Activated naive CD8-positive, alpha-beta T cell treated with anti-CD3 and anti-CD28 coated beads, Interleukin-2, amount 50 U/mL, for 16 hours (primary cell): ENCODE data around the gene GUCY1B1.

Experiments
- DNase-seq: peaks from one replicate; pipeline ENCODE4 v3.0.0-alpha.2; 2020; ENCODE audit warnings: low read depth, low spot score

Gene GUCY1B1

DNA sequence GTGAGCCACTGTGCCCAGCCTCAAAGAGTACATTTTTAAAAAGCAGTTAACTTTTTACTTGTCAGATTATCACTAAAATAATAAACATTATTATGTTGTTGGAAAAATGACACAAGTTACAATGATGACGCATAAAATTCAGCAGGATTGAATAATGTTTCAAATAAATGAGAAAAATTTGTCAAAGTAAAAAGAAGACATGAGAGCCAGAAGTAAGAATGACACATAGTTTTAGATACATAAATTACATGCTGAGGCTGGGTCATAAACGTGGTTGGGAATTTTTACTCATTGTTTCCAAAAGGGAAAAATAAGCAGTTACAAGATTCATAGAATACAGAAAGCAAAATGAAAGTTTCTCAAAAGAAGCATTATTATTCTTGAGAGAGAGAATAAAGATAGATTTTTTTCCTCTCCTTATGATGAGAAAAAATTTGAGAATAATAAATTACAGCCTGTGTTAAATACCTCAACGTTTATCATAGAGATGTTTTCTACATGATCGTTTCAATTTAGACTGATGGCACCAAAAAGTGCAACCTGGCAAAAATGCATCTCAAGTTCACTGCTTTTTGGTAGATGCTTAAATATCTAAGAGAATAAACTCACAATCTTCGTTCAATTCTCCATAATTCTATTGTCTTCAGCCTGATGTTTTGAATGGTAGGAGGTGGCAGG, 40.4 kb downstream of the GUCY1B1 start:
- no peak for DNase-seq

DNA sequence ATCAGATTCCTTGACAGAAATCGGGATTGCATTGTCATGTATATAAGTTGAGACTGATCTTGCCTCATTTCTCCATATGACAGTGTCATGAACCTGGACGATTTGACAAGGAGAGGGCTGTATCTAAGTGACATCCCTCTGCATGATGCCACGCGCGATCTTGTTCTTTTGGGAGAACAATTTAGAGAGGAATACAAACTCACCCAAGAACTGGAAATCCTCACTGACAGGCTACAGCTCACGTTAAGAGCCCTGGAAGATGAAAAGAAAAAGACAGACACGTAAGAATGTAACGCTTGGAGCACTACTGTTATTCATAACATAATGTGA, 40.9 kb downstream of the GUCY1B1 start:
- no peak for DNase-seq

DNA sequence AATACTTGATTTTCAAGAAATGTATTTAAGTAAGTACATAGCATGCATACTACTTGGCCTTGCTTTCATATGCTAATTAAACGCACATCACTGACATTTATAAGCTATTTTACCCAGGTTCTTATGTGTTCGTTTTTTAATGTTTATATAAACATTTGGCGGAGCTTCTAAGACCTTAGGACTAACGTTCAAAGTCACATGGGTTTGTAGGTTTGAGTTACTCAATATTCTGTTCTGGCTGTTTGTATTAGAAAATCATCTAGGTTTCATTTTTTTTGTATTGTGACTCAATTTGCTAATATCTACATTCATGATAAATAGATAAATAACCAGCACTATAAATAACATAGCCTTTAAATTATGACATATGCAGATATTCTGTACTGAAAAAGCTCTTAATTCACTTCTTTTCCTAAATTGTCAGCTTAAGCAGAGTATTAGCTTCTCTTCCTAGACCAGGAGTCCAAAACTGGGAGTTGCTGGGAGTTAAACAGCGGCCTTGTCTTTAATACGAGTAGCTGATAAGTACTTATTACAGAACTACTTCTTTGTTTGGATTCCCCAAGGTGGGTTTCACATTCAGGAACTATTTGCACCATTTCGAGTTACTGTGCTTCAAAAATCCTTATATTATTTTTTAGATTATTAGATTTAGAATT, 42.0 kb downstream of the GUCY1B1 start:
- DNase-seq = no peak

DNA sequence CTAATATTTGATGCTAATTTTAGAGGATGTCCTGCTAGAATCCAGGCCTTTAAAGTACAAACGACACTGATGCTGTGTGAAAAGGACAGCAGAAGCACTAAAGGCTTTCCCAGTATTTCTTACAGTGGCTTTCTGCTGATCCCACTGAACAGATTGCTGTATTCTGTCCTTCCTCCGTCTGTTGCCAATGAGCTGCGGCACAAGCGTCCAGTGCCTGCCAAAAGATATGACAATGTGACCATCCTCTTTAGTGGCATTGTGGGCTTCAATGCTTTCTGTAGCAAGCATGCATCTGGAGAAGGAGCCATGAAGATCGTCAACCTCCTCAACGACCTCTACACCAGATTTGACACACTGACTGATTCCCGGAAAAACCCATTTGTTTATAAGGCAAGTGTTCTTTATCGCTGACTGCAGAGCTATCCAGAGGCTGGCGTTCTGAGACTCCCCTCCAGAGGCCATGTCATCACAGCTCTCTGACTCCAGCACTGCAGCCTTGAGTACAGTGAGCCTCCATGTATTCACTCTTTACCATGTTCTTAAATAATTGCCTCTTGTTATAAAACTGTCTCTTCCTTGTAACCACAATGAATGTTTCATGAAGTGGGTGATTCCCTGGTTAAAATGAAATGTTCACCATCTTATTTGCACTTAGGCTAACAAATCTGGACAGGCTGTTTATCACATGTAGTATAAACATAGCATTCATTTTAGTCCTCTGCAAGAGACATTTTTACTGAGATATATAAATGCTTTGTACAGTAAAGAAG, 43.6 kb downstream of the GUCY1B1 start:
- DNase-seq = no peak

DNA sequence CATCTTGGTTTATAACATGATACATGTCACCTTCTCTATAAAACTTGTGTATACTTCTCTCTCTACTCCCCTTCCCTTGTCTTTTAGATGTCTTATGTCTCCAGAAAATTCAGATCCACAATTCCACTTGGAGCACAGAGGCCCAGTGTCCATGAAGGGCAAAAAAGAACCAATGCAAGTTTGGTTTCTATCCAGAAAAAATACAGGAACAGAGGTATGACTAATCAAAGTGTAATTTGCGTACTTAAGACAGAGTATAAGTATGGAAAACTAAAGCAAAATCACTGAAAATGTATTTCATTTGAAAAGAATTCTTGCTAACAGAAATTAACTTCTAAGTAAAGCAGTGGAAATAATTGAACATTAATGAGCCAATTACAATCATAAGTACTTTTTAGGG, 46.2 kb downstream of the GUCY1B1 start:
- DNase-seq = no peak

DNA sequence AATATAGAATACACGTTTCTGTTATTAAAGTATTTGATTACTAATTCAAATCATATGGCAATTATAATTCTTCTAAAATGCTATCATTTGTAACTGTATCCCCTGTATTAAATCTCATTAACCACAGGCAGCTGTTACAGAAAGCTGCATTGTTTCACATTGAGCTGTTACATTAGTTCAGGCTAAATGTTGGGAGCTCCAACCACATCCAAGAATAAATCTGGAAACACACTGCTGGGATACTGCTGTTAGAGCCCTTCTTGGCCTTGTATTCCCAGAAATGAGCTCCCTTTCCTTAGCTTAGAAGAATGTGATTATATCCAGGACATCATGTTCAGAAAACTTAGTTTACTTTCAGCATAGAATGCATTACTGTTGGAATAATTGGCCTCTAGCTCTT, 48.2 kb downstream of the GUCY1B1 start:
- DNase-seq = no peak

DNA sequence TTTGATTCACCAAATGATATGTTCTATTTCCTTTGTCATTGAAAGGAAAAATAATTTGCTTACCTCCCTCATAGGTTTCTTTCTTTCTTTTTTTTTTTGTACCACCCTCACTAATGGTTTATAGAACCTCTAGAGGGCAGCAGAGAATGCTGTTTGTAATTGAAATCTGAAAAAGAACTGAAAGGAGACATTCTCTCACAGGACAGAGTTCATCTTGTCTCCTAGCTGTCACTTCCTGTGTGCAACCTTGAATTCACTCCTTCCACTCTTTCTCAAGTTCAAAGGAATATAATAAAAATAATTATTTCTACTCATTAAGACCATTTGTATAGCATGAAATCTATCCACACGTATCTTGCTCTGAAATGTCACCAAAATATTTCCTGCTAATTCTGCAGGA, 51.0 kb downstream of the GUCY1B1 start:
- DNase-seq = no peak

DNA sequence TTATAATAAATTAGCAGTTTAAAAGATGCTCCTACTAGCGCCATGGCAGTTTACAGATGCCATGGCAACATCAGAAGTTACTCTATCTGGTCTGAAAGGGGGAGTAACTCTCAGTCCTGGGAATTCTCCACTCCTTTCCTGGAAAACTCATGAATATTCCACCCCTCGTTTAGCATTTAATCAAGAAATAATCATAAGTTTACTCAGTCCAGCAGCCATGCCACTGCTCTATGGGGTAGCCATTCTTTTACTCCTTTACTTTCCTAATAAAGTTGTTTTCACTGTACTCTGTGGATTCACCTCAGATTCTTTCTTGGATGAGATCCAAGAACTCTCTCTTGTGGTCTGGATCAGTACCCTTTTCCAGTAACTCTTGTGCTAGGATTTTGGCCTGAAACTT, 52.3 kb downstream of the GUCY1B1 start:
- no peak for DNase-seq

DNA sequence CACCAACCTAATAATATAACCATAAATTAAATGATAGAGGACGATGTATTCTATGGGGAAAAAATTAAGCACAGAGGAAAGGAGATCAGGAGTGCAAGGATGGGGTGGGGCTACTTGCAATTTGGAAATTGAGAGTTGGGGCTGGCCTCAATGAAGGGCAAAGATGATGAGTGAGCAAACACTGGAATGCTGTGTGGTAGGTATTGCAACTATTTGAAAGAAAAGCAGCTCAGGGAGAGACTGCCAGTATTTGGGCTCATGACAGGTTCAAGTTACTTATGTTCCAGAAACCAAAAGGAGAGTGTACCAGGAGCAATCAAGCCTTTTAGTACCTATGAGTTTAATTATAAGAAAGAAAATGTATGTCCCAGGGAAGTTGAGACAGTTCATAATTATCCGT, 59.8 kb downstream of the GUCY1B1 start:
- DNase-seq = no peak

DNA sequence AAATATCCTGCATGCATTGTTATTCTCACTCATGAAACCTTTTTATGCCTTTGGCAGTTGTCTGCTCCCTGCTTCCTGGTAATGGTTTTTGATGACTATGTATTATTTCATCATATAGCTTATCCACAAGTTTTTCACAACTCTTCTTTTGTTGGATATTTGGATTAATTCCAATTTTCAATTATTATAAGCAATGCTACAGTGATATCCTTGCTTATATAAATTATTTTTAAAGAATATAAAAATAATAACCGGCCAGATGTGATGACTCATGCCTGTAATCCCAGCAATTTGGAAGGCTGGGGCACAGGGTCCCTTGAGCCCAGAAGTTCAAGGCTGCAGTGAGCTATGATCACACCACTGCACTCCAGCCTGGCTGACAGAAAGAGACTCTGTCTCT, 60.2 kb downstream of the GUCY1B1 start:
- no peak for DNase-seq

DNA sequence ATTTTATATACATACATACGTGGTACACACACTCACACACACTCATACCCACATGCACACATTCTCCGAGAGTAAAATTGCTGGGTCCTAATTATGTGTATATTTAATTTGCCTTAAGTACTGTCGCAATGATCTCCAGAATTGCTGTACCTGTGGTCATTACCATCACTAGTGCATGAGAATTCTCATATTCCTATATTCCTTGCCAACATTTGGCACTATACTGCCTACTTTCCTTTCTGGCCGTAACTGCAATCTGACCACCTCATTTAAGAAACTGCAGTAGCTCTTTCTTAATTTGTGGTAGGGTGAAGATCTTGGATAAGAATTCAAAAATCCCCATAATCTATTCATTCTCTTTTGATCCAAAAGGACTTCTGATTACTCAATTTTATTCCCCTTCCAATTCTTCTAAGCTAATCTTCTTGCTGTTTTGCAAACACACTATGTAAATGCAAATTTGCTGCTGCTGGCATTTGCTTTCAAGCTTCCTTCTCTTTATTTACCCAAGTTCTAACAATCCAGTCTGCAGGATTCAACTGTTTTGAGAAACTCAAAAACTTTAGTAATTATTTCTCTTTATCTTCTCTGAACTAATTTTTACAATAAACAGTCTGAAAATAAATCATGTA, 62.2 kb downstream of the GUCY1B1 start:
- no peak for DNase-seq

DNA sequence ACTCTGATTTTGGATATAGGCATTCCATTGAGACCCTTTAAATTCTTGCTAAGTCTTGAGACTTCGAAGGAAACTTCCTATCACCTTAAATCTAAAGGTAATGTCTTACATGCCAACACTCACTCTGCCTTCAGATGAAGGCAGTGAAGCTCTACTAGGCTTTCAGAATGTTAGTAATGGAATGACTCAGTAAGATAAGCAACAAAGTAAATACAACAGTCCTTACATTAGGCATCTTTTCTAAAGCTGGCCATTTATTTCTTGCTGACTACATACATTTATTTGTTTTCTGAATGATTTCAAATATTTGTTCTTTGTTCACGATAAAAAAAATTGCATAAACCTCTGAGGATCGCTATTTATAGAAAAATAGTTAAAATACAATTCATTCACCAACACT, 63.8 kb downstream of the GUCY1B1 start:
- DNase-seq = no peak

DNA sequence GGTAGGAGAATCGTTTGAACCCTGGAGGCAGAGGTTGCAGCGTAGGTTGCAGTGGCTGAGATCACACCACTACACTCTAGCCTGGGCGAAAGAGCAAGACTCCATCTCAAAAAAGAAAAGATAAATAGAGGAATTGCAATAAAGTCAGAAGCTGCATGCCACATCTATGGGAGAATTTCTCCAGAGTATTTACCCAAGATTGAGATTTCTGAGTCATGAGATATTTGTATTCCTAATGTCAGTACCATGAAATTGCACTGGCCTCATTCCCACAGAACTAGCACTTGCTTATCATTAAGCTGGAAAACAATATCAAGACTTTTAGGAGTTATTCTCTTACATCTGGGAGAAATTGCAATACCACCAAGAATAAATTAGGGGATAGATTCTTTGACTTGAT, 69.8 kb downstream of the GUCY1B1 start:
- DNase-seq = no peak

DNA sequence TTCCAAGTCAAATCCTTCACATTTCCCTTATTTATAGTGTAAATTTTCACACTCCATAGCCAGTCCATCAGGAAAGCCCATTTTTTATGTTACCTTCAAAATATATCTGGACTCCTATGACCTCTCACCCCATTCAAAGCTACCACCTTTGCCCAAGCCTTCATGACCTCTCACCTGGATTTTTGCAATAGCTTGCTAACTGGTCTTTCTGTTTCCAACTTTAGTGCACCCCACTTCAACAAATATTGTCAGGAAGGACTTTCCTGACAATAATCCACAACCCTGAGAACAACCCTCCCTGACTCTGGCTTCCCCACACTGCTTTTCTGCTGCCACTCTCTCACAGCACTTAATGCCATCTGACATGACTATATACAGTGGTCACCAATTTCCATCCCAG, 73.8 kb downstream of the GUCY1B1 start:
- DNase-seq = no peak

DNA sequence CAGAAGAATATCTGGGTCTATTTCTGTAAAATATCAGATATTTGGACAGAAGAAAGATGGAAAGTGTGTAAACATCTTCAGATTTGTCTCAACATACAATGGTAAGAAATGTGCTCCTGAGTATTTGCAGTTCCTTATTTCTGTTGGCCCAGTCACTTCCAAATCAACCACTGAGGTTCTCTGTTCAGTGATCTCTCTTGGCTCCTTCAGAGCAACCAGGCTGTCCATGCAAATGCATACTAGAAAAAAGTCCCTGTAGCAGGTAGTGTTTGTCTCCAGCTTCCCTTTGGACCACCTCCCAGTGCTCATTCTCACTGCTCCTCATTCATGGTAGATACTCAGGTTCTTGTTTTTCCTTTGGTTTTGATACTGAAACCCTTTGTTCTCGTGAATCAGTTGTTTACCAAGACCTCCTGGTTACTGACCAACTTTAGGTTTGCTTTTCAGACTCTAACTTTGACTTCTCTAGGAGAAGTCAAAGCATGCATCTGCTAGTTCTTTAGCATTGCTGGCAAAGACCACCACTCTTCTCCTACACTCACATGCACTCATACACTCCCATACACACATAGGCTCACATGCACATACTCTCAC, 78.5 kb downstream of the GUCY1B1 start:
- DNase-seq = no peak

DNA sequence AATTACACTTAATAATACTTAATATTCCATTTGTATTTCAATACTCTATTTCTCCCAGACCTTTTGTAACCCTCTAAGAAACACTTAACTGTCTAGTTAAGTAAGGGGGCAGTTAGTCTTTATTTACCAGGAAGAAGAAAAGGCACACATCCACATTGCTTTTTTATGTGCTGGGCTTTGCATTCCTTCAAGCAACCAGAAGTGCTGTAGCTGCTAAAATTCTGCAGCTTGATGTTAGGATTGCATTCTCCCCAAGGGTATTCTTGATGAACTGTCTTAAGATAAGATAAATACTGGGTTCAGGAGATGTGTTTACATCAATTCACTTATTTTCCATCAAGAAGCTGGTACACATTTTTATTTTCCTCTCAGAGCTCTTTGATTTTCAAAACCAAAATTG, 83.3 kb downstream of the GUCY1B1 start:
- no peak for DNase-seq

DNA sequence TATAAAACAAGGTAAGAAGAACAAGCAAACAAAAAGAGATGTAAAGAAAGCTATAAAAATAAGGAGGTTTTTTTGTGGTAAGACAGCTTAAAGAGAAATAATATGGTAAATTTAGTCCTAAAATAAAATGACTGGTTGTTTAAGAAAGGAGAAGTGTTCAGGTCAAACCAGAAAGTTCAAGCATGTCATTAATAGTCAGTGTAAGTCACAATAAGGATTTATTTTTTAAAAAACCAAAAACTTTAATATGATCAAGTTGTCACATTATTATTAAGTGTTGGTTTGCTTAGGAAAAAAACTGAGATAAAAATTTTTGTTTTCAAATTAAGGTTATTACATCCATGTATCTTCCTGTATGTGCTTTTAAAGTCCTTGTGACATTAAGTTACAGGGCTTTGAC, 88.1 kb downstream of the GUCY1B1 start:
- DNase-seq = no peak

DNA sequence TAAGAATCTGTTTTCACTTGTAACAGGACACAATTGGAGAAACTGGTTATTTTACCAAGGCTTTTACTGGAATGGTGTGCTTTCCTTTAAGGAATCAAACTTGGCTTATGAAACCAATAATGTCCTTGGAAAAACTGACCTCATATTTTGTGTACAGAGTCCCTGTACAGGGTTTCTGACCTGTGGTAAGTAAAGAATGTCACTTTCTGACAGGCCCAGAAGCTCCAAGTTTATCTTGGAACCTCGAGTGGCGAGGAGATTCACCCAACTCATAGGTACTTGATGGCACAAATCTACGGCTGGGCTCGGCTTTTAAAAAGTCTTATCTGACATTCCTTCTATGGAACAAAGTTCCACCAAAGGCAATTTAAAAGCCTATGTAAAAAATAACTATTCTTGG, 90.2 kb downstream of the GUCY1B1 start:
- no peak for DNase-seq

DNA sequence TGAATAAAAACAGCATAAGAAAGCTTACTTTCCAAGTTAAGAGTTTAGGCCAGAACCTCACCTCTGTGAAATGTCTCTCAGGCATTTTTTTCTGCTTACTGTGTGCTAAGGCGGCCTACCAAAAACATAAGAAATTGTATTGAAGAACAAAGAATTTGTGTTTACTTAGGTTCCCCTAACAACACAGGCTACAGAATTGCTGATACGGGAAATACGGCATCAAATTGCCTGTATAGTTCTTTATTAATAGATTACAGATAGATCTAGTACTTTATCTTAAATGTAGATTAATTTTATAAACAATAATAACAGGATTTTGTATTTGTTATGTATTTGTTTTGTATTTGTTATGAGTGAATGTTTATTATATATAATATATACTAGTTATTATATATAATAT, 94.4 kb downstream of the GUCY1B1 start:
- DNase-seq = no peak

DNA sequence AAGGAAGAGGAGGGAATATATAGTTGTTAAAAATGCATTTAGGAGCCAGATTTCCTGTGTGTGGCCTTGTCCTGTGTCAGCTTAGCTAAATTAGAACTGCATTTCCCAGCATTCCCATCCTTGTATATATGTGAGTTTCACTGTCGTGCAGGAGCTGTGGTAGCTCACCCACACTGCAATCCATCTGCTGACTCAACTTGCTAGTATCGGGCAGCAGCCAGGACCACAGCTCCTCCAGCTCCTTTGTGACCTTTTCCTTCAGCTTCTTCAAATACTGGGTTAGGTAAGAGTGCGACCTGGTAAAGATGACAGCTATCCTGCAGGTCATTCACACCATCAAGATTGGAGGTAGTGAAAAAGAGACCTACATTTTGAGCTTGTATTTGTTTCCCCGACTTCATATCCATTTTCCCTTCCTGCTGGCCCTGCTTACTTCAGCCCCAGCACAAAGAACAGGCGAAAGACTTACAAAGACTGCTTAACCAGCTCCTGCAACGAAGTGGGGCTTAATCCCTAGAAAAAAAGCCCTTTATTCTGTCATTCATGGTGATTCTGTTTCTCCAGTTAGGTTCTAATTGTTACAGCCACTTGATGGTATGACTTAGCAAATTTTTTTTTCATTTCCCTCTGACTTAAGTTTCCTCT, 95.9 kb downstream of the GUCY1B1 start:
- no peak for DNase-seq

DNA sequence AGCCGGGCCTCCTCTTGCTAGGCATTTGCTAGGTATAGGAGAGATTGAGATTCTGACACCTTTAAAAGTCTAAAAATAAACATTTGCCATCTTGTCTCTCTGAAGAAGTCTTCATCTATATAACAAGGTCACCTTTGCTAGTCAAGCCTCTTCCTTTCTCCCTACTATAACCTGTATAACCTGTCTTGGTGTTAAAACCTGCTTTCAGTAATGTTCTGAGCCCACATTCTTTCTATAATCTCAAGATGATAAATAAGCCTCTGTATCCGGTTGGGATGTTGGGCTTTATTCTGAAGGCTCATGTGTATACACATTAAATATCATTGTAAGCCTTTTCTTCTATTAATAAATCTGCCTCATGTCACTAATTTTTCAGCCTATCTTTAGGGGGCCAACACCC, 97.1 kb downstream of the GUCY1B1 start:
- DNase-seq = no peak
